ENCODE results near the gene CDH16. TPM values are rescaled to one million over a fixed set of nuclear protein-coding genes. Genes with fewer than 3 reads are reported as not detected.
A peak's percentile ranks its signal among the peaks of the same experiment; 100 is the strongest.

CDH16 gene
- total and polyA plus RNA-seq, 8 donors: 0.32 to 68.1 (median 47.5) TPM; not detected in 1

DNA sequence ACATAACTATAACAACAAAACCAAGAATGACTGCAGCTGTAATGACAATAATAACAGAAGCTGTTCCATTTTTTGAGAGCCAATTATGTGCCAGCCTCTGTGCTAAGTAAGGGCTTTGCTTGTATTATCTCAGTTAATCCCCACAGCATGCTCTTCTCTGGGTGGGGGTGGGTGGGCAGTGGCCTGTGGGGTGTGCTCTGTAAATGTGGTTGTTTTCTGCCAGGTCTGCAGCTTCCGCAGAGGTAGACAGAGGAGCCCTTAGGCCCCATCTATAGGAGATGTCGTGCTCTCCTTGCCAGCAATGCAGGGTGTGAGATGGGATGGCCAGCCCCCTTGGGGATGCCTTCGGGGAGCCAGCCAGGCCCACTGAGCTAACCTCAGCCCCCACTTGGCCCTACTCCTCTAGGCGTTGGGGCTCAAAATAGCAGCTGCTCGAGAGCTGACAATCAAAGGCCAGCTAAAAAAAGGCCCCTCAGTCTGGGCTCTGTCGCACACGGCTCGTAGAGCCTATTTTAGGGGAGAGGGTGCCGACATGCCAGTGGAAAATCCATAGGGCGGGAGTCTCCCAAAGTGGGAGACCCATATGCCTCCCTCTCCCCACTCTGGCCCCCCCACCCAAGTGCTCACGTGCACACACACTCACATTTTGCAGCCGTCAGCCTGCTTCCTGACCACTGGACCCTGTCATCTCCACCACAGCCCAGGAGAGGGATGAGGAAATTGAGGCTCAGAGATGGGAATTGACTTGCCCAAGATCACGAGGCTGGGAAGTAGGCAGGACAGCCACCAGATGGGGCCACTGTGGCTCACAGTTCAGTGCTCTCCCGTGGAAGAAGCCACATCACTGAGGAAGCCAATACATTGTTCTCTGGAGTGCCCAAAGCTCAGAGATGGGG lies 15.8 kb downstream of the CDH16 start:
- H3K9me3 ChIP-seq: no peaks in the 10 kb centered on the region
- TF ChIP-seq, protein P1, sequence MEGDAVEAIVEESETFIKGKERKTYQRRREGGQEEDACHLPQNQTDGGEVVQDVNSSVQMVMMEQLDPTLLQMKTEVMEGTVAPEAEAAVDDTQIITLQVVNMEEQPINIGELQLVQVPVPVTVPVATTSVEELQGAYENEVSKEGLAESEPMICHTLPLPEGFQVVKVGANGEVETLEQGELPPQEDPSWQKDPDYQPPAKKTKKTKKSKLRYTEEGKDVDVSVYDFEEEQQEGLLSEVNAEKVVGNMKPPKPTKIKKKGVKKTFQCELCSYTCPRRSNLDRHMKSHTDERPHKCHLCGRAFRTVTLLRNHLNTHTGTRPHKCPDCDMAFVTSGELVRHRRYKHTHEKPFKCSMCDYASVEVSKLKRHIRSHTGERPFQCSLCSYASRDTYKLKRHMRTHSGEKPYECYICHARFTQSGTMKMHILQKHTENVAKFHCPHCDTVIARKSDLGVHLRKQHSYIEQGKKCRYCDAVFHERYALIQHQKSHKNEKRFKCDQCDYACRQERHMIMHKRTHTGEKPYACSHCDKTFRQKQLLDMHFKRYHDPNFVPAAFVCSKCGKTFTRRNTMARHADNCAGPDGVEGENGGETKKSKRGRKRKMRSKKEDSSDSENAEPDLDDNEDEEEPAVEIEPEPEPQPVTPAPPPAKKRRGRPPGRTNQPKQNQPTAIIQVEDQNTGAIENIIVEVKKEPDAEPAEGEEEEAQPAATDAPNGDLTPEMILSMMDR (IDR thresholded peaks at IDR 0.05): no peak
- H3K36me3 ChIP-seq: no peaks in the 10 kb centered on the region
- H3K4me3 ChIP-seq: no peak overlapping the region
- intact Hi-C loops (cut with DNase I): no loop called here
- ATAC-seq (no peak), DNase-seq (no peak)
- no peaks in the 10 kb centered on the region for H3K27me3 ChIP-seq
- H3K27ac ChIP-seq: no peak overlapping the region
- peaks cover 14 to 26% of the 10 kb centered on the region in 2 donors for H3K4me1 ChIP-seq

DNA sequence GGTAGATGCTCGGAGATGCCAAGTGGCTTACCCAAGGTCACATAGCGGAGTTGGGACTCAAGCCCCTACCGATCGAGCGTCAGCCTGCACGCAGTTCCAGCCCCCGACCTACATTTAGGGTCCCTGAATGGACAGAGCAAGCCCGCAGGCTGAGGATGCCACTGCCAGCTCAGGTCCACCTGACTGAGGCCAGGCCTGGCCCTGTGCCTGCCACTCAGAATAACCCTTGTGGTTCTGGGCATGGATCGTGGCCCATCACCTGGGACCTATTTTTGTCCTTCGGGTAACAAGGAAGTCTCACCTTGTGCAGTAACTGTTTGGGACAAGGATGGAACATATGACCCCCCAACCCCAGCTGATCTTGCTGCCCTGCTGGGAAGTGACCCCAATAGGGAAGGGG lies 17.1 kb downstream of the CDH16 start:
- peak in 1 of 4 donors; percentile 60 for DNase-seq
- TF ChIP-seq, protein P1 (IDR thresholded peaks at IDR 0.05): no peak
- Histone ChIP-seq H3K27me3 (no peaks in the 10 kb centered on the region), H3K9me3 (no peaks in the 10 kb centered on the region), H3K4me3 (no peak overlapping the region), H3K36me3 (no peaks in the 10 kb centered on the region), H3K4me1 (peaks cover 14 to 26% of the 10 kb centered on the region in 2 donors), H3K27ac (peak overlapping the region in 1 of 2 donors; percentile 74)
- peak; percentile 4 for ATAC-seq
- intact Hi-C loops (cut with DNase I): no loop called here

DNA sequence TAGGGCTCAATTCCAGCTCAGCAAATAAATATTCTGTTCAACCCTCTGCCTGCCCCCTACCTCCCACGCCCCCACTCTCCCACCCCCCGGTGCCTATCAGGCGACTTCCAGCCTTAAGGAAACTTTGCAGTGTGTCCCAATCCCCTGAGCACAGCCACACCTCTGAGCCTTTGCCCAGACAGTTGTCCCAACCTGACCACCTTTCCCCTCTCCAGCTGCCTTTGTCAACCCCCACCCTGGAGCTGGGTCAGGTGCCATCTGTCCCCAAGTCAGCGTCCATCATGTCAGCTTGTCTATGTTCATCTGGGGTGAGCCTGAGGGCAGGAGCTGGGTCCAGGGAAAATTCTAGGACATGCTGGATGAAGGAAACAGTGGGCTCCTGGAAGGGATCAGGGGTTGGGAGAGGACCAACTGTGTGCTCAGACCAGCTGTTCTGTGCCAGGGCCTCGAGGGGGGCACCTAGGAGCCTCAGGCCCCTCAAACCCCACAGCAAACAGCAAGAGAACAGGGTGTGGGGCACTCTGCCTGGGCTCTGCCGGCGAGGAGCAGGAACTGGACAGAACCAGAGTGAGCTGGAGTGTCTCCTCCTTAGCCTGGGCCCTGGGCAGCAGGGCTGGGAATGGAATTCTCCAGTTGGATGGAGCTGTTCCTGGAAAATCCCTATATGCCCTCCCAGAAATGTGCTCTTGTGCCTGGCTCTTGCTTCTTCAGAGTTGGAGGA lies 17.8 kb downstream of the CDH16 start:
- ATAC-seq: peak; percentile 76
- Histone ChIP-seq H3K27me3 (no peaks in the 10 kb centered on the region), H3K9me3 (no peaks in the 10 kb centered on the region), H3K4me1 (peaks cover 14 to 26% of the 10 kb centered on the region in 2 donors), H3K4me3 (no peak overlapping the region), H3K27ac (peak overlapping the region; percentile 20 to 74), H3K36me3 (no peaks in the 10 kb centered on the region)
- intact Hi-C loops (cut with DNase I): no loop called here
- TF ChIP-seq, protein P1 (IDR thresholded peaks at IDR 0.05): no peak
- peak in 2 of 4 donors; percentile 67 to 75 for DNase-seq

DNA sequence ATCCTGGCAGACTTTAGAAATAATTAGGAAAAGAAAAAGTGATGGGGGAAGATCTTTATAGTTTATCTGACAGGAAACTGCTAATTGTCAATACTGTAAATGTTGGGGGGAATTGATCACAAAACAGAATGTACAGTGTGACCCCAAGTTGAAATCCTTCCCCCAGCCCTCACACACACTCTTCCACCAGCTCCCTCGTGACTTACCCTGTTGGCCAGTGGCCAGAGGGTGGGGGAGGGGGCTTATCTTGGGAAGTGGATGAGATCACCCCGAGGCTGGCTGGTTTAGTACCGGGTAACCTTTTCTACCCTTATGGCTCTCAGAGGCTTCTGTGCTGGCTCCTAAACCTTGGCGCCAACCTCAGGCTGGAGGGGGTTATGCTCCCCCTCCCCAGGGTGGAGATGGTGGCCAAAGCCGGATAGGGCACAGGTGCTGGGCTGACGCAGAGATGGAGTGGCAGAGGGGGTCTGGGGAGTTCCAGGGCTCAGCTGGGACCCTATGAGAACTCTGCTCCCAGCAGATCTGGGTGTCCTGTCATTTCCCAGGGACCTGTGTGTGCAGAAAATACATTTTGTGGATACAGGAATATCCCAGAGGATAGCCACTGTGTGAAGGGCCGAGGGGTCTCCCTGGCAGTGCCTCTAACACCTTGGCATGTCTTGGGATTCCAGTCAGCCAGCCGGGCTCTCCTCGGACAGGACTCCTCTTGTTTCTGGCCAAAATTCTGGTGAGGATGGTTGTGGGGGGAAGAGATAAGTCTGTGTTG lies 18.6 kb downstream of the CDH16 start:
- H3K9me3 ChIP-seq: no peaks in the 10 kb centered on the region
- no peak overlapping the region for H3K4me3 ChIP-seq
- ATAC-seq (peak; percentile 60), DNase-seq (peak in 3 of 4 donors; percentile 73 to 90 (median 77))
- no peaks in the 10 kb centered on the region for H3K36me3 ChIP-seq
- H3K27ac ChIP-seq: peak overlapping the region in 1 of 2 donors; percentile 74
- intact Hi-C loops (cut with DNase I): no loop called here
- peaks cover 14 to 19% of the 10 kb centered on the region in 2 donors for H3K4me1 ChIP-seq
- H3K27me3 ChIP-seq: no peaks in the 10 kb centered on the region
- TF ChIP-seq, protein P1 (IDR thresholded peaks at IDR 0.05): no peak

Data from left lung (tissue), 10 donors.